Spleen (tissue), 11 donors: ENCODE data around the gene IRF2BPL. TPM values are rescaled to one million over a fixed set of nuclear protein-coding genes. Genes with fewer than 3 reads are reported as not detected.

Experiments used
- DNase-seq: peaks from one replicate; pipeline ENCODE4 v3.0.0-alpha.2; 2020
- H3K27ac ChIP-seq, 8 donors: fragments of 200-600 bp; sonication (generic) in 7 of 8; 1 replicate in 4 of 8; 2 replicates in 4 of 8; pipeline versions ENCODE4 v1.5.0 to v1.8.0; 2016 to 2021; ENCODE audit warnings: inconsistent platforms in 4 of 8, mild to moderate bottlenecking in 4 of 8, moderate library complexity in 1 of 8
- H3K27me3 ChIP-seq, 7 donors: fragments of 200-600 bp; sonication (generic) in 6 of 7; replicated peaks in 1 of 7; 1 replicate in 4 of 7; 2 replicates in 3 of 7; pipeline versions ENCODE4 v1.5.0 to v1.8.0; 2016 to 2021; ENCODE audit warnings: inconsistent platforms in 3 of 7, mild to moderate bottlenecking in 1 of 7
- H3K36me3 ChIP-seq, 6 donors: fragments of 200-600 bp; sonication (generic) in 5 of 6; 1 replicate in 4 of 6; 2 replicates in 2 of 6; pipeline versions ENCODE4 v1.5.0 to v1.8.0; 2016 to 2021; ENCODE audit warnings: inconsistent platforms in 2 of 6
- H3K4me1 ChIP-seq, 6 donors: fragments of 200-600 bp; sonication (generic) in 5 of 6; 1 replicate in 3 of 6; 2 replicates in 3 of 6; pipeline versions ENCODE4 v1.5.0 to v1.8.0; 2016 to 2021; ENCODE audit warnings: inconsistent platforms in 3 of 6
- H3K4me3 ChIP-seq, 8 donors: fragments of 200-600 bp; sonication (generic) in 7 of 8; 1 replicate in 4 of 8; 2 replicates in 4 of 8; pipeline versions ENCODE4 v1.5.0 to v1.8.0; 2016 to 2021; ENCODE audit warnings: inconsistent platforms in 4 of 8, mild to moderate bottlenecking in 4 of 8, moderate library complexity in 2 of 8
- H3K9me3 ChIP-seq, 8 donors: fragments of 200-600 bp; sonication (generic) in 7 of 8; 1 replicate in 4 of 8; 2 replicates in 4 of 8; pipeline versions ENCODE4 v1.5.0 to v1.8.0; 2016 to 2021; ENCODE audit warnings: inconsistent platforms in 4 of 8
- POLR2A ChIP-seq, 3 donors: fragments of 450-650 bp; IDR thresholded peaks; one replicate each; pipeline ENCODE4 v1.5.1; 2017; ENCODE audit warnings: antibody characterized with exemption in 3 of 3, mild to moderate bottlenecking in 1 of 3
- POLR2AphosphoS5 ChIP-seq, 3 donors: sonication (generic); formaldehyde crosslinking; IDR thresholded peaks; one replicate each; pipeline ENCODE4 v1.5.1; 2017; ENCODE audit warnings: antibody characterized with exemption in 3 of 3
- WGBS, 5 donors: extraction: QIAGEN DNeasy Blood & Tissue Kit in 3 of 5; methylation state at CpG; one replicate each; pipeline versions ENCODE4 v1.1.5 to v1.1.7; 2013 to 2018; 5-methylcytosine and 5-hydroxymethylcytosine counted together
- intact Hi-C: fragments of 100-400 bp; cut with DNase I; formaldehyde crosslinking; loops from one replicate; pipeline ENCODE4 v1.15.0; 2023; ENCODE audit warnings: low total_unique reads
- polyA plus RNA-seq, 3 donors: library from polyadenylated mRNA; stranded (reverse); fragments of 200-250 nt; gene quantifications; one replicate each; pipeline ENCODE4 v1.2.1, GENCODE V29; 2013
- total RNA-seq, 7 donors: library from RNA; depleted of rRNA in 3 of 7; stranded (reverse); fragments of >200 nt in 3 of 7; fragmentation: NEBNext Ultra II Directional in 4 of 7; extraction: Animal tissue kit (Norgen Biotek cat#: 25700) in 4 of 7; gene quantifications; one replicate each; pipeline versions ENCODE4 v1.1.0 to v1.2.1, GENCODE V29; 2016 to 2021
- TF ChIP-seq, protein P1 (sequence below), 11 experiments: fragments of 200-600 bp in 7 of 11; fragments of 450-650 bp in 4 of 11; sonication (generic) in 4 of 11; IDR thresholded peaks in 8 of 11; conservative IDR thresholded peaks in 3 of 11; 1 replicate in 7 of 11; 2 replicates in 4 of 11; pipeline versions ENCODE4 v1.4.0 to v1.8.0; 2016 to 2021; ENCODE audit warnings: antibody characterized with exemption in 11 of 11, inconsistent platforms in 4 of 11, mild to moderate bottlenecking in 1 of 11
- donor health status: healthy with polysubstance abuse.
- donor health status: DM: no; HTN: no; CAD: no; lungs with moderate emphysema.
- donor health status: DM: no; HTN: no; CAD: no.
- donor health status: Bipolar disorder and iron deficiency.
- donor health status: healthy.
- donor health status: DM: no; HTN: no; CAD: no.
- donor health status: DM: yes; HTN: yes; CAD: no.

Gene IRF2BPL
- total and polyA plus RNA-seq, 10 donors: 4.1 to 62.7 (median 46.2) TPM

DNA sequence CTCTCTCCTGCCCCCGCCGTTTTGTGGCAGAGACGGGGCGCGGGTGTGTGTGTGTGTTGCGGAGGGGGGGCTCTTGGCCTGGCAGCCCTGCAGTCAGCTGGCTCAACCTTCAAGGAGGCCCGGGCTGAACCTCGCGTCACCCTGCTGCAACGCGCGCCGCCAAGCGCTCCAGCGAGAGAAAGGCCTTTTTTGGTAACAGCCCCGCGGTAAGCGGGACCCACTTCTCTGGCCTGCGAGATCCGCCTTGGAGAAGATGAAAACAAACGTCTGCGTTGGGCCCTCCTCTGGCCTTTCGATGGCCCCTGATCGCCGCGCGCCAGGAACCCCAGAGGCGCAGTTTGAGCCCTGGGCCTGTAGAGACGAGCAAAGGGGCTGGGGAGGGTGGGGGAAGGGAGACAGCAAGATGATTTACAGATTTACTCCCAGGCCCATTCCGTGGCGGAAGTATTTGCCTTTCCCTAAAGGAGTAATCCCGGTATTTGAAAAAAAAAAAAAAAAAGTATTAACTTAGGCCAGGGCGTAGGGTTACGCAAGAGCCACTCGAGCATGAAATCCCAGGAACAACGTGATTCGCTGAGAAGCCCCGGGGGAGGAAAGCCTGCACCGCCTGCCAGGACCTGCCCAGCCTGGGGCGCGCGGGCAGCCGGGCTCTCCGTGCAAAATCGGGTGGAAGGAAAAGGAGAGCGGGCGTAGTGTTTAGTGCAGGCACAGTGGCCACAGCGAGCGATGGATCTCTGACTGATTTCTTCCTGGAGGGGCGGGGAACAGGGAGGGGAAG is 4.5 kb upstream of the IRF2BPL start:
- DNase-seq: peak; percentile 94
- H3K9me3 ChIP-seq: no peaks in the 10 kb centered on the region
- peak overlapping the region; percentile 82 to 100 (median 100) for H3K27ac ChIP-seq
- TF ChIP-seq, protein P1, sequence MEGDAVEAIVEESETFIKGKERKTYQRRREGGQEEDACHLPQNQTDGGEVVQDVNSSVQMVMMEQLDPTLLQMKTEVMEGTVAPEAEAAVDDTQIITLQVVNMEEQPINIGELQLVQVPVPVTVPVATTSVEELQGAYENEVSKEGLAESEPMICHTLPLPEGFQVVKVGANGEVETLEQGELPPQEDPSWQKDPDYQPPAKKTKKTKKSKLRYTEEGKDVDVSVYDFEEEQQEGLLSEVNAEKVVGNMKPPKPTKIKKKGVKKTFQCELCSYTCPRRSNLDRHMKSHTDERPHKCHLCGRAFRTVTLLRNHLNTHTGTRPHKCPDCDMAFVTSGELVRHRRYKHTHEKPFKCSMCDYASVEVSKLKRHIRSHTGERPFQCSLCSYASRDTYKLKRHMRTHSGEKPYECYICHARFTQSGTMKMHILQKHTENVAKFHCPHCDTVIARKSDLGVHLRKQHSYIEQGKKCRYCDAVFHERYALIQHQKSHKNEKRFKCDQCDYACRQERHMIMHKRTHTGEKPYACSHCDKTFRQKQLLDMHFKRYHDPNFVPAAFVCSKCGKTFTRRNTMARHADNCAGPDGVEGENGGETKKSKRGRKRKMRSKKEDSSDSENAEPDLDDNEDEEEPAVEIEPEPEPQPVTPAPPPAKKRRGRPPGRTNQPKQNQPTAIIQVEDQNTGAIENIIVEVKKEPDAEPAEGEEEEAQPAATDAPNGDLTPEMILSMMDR (IDR thresholded peaks at IDR 0.05 in 8 of 11, conservative IDR thresholded peaks at IDR 0.05 in 3 of 11): peak in 6 of 11 experiments; percentile 4 to 40 (median 28)
- TF ChIP-seq POLR2AphosphoS5 (IDR thresholded peaks at IDR 0.05) (peak; percentile 84 to 88 (median 86)), POLR2A (IDR thresholded peaks at IDR 0.05) (peak in 1 of 3 donors; percentile 25)
- H3K4me1 ChIP-seq: peaks cover 52 to 94% (median 85%) of the 10 kb centered on the region in 6 donors
- H3K36me3 ChIP-seq: peaks cover 0 to 4% (median 0%) of the 10 kb centered on the region in 6 donors
- intact Hi-C loops: no loop called here
- WGBS, 5 donors: 4 to 16% (median 11%) methylated on average over 41 to 50 of the region's 50 CpGs
- peak overlapping the region; percentile 33 to 79 (median 50) for H3K4me3 ChIP-seq
- no peaks in the 10 kb centered on the region for H3K27me3 ChIP-seq

DNA sequence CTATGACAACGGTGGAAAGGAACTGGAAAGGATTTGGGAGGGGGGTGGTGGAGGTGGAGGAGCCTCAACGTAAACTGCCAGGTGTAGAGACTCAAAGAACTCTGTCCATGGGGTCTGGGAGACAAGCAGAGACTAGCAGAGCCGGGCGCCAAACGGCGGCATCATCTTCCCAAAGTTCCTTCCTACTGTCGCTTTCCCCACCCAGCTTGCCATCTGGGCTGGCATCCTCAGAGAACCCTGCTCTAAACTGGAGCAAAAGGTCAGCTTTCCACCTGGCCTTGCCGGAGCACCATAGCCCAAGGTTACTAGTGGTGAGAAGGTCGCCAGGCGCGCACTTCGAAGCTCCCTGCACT is 4.0 kb upstream of the IRF2BPL start:
- Histone ChIP-seq H3K9me3 (no peaks in the 10 kb centered on the region), H3K36me3 (peaks cover 0 to 4% (median 0%) of the 10 kb centered on the region in 6 donors), H3K27ac (peak overlapping the region; percentile 82 to 100 (median 100)), H3K27me3 (no peaks in the 10 kb centered on the region), H3K4me3 (peak overlapping the region in 7 of 8 donors; percentile 33 to 79 (median 52)), H3K4me1 (peaks cover 48 to 88% (median 79%) of the 10 kb centered on the region in 6 donors)
- TF ChIP-seq, protein P1 (IDR thresholded peaks at IDR 0.05 in 8 of 11, conservative IDR thresholded peaks at IDR 0.05 in 3 of 11): no peak
- TF ChIP-seq POLR2A (IDR thresholded peaks at IDR 0.05) (no peak), POLR2AphosphoS5 (IDR thresholded peaks at IDR 0.05) (peak in 1 of 3 donors; percentile 66)
- no peak for DNase-seq
- WGBS, 5 donors: 45 to 59% (median 47%) methylated on average over 12 of the region's 12 CpGs
- intact Hi-C loops: no loop called here

DNA sequence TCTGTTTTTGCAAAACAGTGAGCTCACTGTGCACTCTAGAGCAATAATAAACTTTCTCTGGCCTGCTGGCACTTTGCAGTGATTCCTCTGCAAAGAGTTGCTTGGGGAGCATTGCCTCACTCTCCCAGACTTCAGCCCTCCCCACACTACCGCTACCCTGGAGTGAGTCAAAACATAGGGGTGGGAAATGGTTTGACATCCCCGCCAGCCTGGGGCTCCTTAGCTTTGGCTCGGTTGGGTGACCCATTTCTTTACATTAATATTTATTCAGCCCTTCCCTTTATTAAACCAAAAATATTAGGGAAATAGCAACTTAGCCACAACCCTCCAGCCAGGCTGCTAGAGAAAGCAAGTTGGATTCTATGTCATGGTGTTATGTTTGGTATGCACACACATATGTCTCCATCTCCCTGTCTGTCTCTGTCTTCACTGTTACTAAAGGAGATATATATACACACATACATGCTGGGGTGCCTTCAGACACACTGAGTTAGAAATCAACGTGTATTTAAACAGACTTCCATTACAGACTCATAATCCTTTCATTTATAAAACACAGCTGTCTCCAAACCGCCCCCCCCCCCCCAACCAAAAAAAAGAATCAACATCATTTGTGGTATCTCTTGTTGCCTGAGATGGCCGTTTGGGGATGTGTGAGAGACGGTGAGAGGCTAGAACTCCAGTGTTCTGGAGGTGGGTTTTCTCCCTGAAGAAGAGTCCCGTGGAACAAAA is 3.4 kb upstream of the IRF2BPL start:
- peaks cover 42 to 85% (median 74%) of the 10 kb centered on the region in 6 donors for H3K4me1 ChIP-seq
- TF ChIP-seq, protein P1 (IDR thresholded peaks at IDR 0.05 in 8 of 11, conservative IDR thresholded peaks at IDR 0.05 in 3 of 11): no peak
- no peak for TF ChIP-seq POLR2A (IDR thresholded peaks at IDR 0.05)
- TF ChIP-seq POLR2AphosphoS5 (IDR thresholded peaks at IDR 0.05): no peak
- no peak for DNase-seq
- no peak overlapping the region for H3K4me3 ChIP-seq
- peaks cover 0 to 4% (median 0%) of the 10 kb centered on the region in 6 donors for H3K36me3 ChIP-seq
- H3K27ac ChIP-seq: peak overlapping the region; percentile 82 to 100 (median 100)
- H3K27me3 ChIP-seq: no peaks in the 10 kb centered on the region
- 52 to 61% (median 57%) methylated on average over 8 of the region's 8 CpGs for WGBS, 5 donors
- intact Hi-C loops: no loop called here
- H3K9me3 ChIP-seq: no peaks in the 10 kb centered on the region
